ENCODE data around the gene ZNF677.

- TF ChIP-seq REST (IDR thresholded peaks at IDR 0.05; ENCODE audit: insufficient replicate concordance, low read depth) (no peak), CTCF (IDR thresholded peaks at IDR 0.05; ENCODE audit: insufficient read depth, low read length) (no peak), POLR2AphosphoS5 (IDR thresholded peaks at IDR 0.05; ENCODE audit: low read depth) (no peak), GABPA (IDR thresholded peaks at IDR 0.05; ENCODE audit: low read depth) (no peak), SPI1 (IDR thresholded peaks at IDR 0.05; ENCODE audit: borderline replicate concordance, low read depth) (no peak)
Measured at GRCh38 chr19:53192771-53193534, 61.7 kb downstream of the ZNF677 start, which contains the start of gene ZNF665.
